ELR (cell line): Measurements from ENCODE around the gene CYP3A4.
A peak's percentile ranks its signal among the peaks of the same experiment; 100 is the strongest.
"Not testable (repeated sequence)": the region's sequence is repeated elsewhere in the genome, so short reads cannot be mapped to it uniquely, and the experiment has no call there.

Experiments used
- DNase-seq: peaks from one replicate; pipeline ENCODE4 v3.0.0-alpha.2; 2015; ENCODE audit warnings: low read depth

Gene CYP3A4

GRCh38 chr7:99792967-99793366, 9.0 kb upstream of the CYP3A4 start:
- no peak for DNase-seq

DNA sequence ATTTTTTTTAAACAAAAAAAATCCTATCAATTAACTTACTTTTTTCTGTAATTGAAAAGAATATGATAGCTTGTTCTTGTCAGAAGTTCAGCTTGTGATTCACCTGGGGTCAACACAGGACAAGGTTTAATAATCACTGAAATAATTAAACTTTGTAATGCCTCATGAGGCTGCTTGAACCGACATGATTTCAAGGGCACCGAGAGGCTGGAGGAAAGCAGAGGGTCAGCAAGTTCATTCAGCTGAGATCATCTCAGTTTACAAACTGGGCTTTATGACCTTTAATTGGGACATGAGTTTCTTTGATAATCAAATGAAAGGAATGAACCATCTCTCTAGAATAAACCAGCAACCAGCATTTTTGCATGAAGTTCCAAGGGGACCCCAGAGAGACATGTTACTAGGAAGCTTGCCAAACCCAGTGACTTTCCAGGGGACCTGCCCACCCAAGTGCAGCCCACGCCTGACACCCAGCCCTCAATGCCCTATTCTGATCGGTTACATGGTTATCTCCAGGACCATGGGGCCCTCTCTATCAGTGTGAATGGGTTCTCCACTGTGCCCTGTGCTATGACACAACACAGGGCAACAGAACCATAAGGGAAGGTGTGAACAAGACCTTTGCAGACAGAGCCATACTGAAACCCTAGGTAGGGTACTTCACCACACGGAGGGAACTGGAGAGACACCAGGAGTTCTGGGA, 7.8 kb upstream of the CYP3A4 start:
- DNase-seq = no peak

- DNase-seq = peak; percentile 67
These were observed 7.0 kb upstream of the CYP3A4 start for GRCh38 chr7:99791021-99791420.

DNA sequence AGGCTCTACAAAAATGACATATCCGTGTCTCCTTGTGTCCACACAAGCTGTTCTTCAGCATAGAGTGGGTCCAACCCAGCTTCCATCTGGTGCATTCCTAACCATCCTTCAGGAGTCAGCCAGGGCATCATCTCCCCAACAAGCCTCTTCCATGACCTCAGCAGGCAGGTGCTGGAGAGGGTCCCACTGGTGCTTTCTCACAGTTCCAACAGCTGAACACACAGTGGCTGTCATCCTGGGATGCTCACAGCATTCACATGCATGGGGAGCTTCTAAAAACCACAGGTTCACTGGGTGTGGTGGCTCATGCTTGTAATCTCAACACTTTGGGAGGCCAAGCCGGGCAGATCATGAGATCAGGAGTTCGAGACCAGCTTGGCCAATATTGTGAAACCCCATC, 6.4 kb upstream of the CYP3A4 start:
- no peak for DNase-seq

- DNase-seq = no peak
These were observed 5.6 kb upstream of the CYP3A4 start for GRCh38 chr7:99789441-99790070.

DNA sequence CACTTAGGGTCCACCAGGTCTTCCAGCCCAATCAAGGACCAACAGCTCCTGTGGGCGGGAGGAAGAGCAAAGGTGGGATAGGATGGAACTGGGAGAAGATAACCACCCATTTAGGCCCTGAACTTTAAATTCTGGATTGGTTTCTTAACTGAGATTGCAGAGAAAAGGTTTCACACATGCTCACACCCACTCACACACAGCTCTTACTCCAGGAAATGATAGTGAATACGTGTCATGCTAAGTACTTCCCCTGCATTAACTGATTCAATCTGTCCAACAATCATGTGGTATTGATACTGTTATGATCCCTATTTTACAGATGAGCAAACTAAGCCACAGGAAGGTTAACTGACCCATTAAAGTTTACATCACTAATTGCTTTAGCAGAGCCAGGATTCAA, 4.6 kb upstream of the CYP3A4 start:
- peak; percentile 15 for DNase-seq

DNA sequence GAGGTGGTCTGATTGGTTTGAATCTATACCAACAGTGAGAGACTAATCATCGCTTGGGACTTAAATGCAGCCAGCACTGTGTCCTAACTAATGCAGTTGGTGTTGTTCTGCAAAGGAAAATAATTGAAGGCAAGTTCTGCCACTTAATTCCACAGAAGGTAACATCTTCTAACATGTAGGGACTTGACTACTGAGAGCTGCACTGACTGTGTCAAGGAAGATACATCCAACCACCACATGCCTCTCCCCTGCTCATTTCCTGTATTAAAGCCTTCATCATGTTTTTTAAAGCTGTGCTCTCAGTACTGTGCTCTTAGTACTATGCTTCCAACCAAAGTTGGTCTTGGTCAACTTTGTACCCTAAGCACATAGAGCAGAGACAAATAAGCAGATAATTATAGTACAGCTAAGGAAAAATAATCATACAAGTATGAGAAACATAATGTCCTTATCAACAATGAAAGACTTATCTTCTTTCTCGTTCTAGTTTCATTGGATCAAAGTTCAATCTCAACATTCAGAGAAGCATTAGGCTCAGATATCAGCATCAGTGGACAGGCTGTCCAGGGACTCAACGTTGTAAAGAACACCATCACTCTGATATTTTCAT, 2.8 kb upstream of the CYP3A4 start:
- DNase-seq = no peak

DNA sequence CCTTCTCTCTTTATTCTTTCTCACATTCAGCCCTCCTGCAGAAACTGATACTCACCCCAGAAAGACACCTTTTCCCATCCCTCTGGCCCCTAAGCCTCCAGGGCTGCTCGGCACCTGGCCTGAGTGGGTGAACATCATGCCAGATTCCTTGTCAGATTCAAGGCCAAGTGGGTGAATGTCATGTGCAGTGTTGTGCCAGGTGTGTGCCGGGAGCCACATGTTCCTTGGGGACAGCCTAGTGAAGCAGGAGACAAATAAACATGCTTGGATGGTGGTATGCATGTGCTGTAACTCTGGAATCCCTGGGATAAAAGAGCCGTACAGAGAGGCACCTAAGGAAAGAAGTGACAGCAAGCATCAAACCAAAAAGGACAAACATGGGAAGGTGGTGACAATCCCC, 1.7 kb upstream of the CYP3A4 start:
- not testable (repeated sequence) for DNase-seq

DNA sequence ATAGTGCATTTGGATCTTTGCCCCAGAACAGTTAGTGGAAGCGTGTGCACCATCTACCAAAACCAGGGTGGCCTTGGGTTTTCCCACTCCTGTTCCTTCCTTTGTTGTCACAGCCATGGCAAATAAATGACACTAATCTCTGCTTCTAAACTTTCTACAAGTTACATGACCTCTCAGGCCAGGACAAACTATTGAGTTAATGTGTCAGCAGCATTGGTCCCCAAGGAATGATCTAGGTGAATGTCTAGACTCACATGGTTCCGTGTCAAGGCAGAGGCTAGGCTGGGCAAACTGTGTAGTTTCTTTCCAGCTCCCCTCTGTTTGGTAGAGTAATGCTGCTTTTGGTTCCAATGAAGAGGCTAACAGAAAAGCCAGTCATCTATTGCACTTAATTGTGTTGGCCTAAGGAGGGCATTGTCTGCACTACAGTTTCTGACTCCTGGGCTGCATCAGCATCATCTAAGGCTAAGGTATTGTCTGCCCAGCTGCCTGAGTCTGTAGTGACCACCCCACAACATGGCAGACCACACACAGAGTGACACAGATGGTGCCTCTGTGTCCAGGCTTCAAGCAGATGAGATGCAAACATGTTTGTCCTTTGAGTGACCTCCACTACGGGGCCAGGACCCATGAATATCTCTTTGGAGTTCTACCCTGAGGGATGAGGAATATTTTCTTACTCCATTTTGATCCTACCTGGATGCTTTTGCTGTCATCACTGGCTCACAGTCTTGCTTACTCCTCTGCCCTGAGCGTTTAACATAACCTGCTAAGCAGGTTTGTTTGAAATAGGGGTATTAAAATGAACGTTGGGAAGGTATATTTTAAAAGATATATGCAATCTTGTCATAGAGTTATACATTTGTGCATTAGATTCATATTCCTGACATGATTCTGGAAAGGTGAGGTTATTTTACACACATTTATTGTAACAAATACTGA, 1.7 kb downstream of the CYP3A4 start:
- DNase-seq = no peak

- DNase-seq = no peak
These were observed 3.4 kb downstream of the CYP3A4 start for GRCh38 chr7:99780588-99780987.

- DNase-seq = no peak
These were observed 4.0 kb downstream of the CYP3A4 start for GRCh38 chr7:99779949-99780348.

GRCh38 chr7:99778880-99779279, 5.1 kb downstream of the CYP3A4 start:
- DNase-seq = no peak

DNA sequence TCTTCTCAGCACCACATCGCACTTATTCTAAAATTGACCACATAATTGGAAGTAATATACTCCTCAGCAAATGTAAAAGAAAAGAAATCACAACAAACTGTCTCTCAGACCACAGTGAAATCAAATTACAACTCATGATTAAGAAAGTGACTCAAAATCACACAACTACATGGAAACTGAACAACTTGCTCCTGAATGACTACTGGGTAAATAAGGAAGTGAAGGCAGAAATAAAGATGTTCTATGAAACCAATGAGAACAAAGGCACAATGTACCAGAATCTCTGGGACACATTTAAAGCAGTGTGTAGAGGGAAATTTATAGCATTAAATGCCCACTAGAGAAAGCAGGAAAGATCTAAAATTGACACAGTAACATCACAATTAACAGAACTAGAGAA, 10.6 kb downstream of the CYP3A4 start:
- DNase-seq = not testable (repeated sequence)

DNA sequence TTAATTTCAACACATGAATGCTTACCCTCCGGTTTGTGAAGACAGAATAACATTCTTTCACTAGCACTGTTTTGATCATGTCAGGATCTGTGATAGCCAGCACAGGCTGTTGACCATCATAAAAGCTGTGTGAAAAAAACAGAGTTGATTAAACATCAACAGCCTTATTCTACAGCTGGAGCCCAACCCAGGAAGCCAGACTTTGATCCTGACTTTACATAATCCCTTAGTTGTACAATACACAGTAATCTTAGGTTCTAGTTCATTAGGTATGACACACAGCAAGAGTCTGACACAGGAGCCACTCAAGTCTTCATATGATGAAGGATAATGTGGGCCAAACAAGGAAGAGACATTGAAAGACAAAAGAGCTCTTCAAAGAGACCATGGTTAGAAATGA, 11.4 kb downstream of the CYP3A4 start:
- no peak for DNase-seq

GRCh38 chr7:99769494-99769893, 14.5 kb downstream of the CYP3A4 start:
- DNase-seq = not testable (repeated sequence)

DNA sequence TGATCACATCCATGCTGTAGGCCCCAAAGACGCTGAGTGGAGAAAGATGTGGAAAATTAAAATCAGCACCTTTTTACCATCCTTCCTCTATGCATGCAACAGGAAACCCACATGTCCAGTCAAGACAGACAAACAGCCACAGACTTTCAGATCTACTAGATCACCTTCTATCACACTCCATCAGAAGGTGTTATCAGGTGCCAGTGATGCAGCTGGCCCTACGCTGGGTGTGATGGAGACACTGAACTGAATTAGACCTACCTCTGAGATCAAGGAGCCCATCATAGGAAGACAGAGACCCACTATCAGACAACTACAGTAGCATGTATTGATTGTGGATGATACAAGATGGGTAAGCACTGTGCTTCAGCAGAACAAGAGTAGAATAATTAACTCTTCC, 15.5 kb downstream of the CYP3A4 start:
- no peak for DNase-seq

DNA sequence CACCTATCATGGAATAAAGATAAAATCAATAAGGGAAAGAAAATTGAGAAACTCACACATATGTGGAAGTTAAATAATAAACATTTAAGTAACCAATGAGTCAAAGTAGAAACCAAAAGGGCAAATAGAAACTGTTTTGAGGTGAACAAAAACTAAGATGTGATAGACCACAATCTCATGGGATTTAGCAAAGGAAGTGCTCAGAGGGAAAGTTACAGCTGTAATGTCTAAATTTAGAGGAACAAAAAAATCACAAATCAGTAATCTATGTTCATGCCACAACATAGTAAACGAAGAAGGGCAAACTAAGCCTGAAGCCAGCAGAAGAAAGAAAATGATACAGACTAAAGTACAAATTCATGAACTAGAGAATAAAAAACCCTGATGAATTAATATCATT, 16.3 kb downstream of the CYP3A4 start:
- no peak for DNase-seq

DNA sequence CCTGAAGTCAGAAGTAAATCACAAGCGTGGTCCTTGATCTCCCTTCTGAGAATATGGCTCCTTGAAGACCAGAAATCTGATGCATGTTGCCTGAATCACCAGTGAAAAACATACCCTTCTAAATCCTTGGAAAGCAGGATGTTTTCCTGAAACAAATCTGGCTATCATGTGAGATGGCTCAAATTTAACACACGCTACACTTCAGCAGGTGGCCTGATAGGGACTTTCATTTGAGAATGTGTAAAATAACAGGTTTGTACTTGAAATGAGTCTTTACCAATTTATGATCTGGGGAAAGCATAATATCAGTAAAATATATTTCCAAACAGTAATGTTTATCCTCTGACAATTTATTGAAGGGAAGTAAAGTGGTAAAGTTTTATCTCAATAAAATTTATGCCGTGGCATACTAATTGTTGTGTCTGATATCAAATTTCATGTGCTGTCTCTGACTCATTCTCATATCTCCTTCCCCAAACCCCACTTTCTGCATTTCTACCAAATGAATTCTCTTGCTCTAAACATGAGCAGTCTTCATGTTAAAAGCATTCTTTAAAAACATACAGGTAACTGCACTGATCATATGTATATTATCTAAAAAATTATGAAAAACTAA, 17.4 kb downstream of the CYP3A4 start:
- DNase-seq = no peak

- no peak for DNase-seq
These were observed 19.5 kb downstream of the CYP3A4 start for GRCh38 chr7:99764478-99764877.

- no peak for DNase-seq
These were observed 21.2 kb downstream of the CYP3A4 start for GRCh38 chr7:99762680-99763327.

DNA sequence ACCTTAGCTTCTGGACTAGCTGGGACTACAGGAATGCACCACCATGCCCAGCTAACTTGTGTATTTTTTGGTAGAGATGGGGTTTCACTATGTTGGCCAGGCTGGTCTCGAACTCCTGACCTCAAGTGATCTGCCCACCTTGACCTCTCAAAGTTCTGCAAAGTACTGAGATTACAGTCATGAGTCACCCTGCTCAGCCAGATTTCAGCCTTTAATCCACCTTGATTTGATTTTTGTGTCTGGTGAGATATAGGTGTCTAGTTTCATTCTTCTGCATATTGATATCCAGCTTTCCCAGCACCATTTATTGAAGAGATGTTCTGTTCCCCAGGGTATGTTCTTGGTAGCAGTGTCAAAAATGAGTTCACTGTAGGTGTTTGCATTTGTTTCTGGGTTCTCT, 28.9 kb downstream of the CYP3A4 start:
- DNase-seq = no peak

DNA sequence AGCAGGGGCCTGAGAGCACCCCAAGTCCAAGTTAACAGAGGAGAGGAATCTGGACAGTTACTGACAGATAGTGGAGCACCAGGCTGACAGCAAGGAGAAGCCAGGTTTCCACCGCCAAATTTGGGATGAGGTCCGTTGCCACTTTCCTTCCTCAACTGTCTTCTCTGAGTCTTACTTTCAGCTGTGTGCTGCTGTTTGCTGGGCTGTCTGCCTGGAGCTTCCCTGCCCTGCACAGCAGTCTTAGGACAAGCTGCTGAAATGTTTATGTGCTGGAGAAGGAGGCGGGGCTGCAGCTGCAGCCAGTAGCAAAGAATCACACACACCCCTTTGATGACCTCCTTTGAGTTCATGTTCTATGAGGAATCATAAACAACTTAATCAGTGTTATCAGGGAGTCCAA, 31.6 kb downstream of the CYP3A4 start:
- no peak for DNase-seq
